Stimulated activated CD8-positive, alpha-beta memory T cell treated with anti-CD3 and anti-CD28 coated beads, Interleukin-15, amount 100 ng/mL, for 1 hour (primary cell): ENCODE results near the gene DCP1B.

Experiments
- DNase-seq: peaks from one replicate; pipeline ENCODE4 v3.0.0-alpha.2; 2020; ENCODE audit warnings: low read depth

The DCP1B gene

GRCh38 chr12:1918884-1919236 is 85.4 kb downstream of the DCP1B start:
- DNase-seq: no peak

- no peak for DNase-seq
Measured at GRCh38 chr12:1918081-1918883, 86.0 kb downstream of the DCP1B start, which contains the start of gene CACNA2D4. CACNA2D4 (minus strand) TSS chr12:1918652; CDS start chr12:1918473, 179 bp downstream.

GRCh38 chr12:1917172-1918070 is 86.8 kb downstream of the DCP1B start:
- no peak for DNase-seq

- DNase-seq: no peak
Measured at GRCh38 chr12:1916371-1917171, 87.7 kb downstream of the DCP1B start.

GRCh38 chr12:1915082-1915968 is 88.9 kb downstream of the DCP1B start:
- DNase-seq: no peak

GRCh38 chr12:1914114-1914911 is 89.9 kb downstream of the DCP1B start:
- no peak for DNase-seq

GRCh38 chr12:1913377-1914113 is 90.7 kb downstream of the DCP1B start:
- no peak for DNase-seq

GRCh38 chr12:1912580-1913376 is 91.5 kb downstream of the DCP1B start:
- DNase-seq: no peak

GRCh38 chr12:1911598-1912575 is 92.4 kb downstream of the DCP1B start:
- DNase-seq: no peak

- no peak for DNase-seq
Measured at GRCh38 chr12:1910468-1910867, 93.8 kb downstream of the DCP1B start.

GRCh38 chr12:1908758-1909157 is 95.5 kb downstream of the DCP1B start:
- DNase-seq: no peak

- DNase-seq: peak; percentile 8
Measured at GRCh38 chr12:1907652-1908611, 96.3 kb downstream of the DCP1B start.

GRCh38 chr12:1906579-1906978 is 97.7 kb downstream of the DCP1B start:
- DNase-seq: no peak

GRCh38 chr12:1904875-1905274 is 99.4 kb downstream of the DCP1B start:
- DNase-seq: no peak

GRCh38 chr12:1896964-1897363 is 107.3 kb downstream of the DCP1B start:
- no peak for DNase-seq
